ENCODE measurements around the gene CDH4. TPM values are rescaled to one million over a fixed set of nuclear protein-coding genes. Genes with fewer than 3 reads are reported as not detected.

The CDH4 gene
- total and polyA plus RNA-seq, 2 of the 8 experiments (the other 6 are each of a cell fraction or from before 2014, with no cell fraction given), result 4.3 to 7.9 TPM

DNA sequence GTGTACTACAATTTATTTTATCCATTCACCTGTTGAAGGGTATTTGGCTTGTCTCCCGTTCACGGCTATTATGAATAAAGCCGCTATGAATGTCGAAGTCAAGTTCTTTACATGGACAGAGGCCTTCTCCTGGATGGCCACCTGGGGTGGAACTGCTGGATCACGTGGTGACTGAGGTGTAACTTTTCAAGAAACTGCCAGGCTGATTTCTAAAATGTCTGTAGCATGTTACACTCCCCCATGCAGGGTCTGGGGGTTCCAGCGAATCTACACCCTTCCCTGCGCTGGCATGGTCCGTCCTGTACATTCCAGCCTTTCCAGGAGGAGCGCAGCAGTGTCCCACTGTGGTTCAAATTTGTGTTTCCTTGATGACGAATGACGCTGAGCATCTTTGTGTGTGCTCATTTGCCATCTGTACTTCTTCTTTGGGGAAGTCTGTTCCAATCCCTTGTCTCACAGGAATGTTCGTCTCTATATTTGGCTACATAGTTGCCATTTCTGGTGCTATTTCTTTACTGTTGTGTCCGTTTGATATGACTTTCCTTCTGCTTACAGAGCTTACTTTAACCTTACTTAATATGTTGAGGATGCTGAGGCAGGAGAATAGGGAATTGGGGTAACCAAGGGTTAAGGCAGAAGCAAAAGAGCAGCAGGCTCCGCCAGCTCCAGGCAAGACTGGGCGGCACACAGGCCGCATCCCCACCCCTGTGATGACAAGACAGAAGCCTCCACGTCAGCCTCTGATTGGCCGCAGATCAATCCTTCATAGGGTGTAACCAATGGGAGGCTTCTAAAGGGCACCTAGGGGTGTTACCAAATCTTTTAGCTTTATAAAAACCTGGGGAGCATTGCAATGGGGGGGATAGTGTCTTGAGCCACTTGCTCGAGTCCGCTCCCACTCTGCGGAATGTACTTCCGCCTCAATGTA lies 707.0 kb downstream of the CDH4 start (continued):
- TF ChIP-seq BACH1 (IDR thresholded peaks at IDR 0.05; ENCODE audit: low read length) (no peak), EGR1 (IDR thresholded peaks at IDR 0.05; ENCODE audit: borderline replicate concordance, low read depth, low read length) (no peak), CEBPB (IDR thresholded peaks at IDR 0.05; ENCODE audit: low read depth, low read length) (no peak), POU5F1 (IDR thresholded peaks at IDR 0.05; ENCODE audit: low read depth, low read length) (no peak), JUND (IDR thresholded peaks at IDR 0.05; ENCODE audit: low read length) (no peak), ZNF274 (IDR thresholded peaks at IDR 0.05; ENCODE audit: borderline replicate concordance, extremely low read depth, low read length) (no peak), RNF2 (IDR thresholded peaks at IDR 0.05; ENCODE audit: borderline replicate concordance, low read depth, low read length, missing control alignments, poor library complexity, severe bottlenecking) (no peak), CBX5 (IDR thresholded peaks at IDR 0.05; ENCODE audit: low read depth, low read length) (no peak), SP1 (IDR thresholded peaks at IDR 0.05; ENCODE audit: low read depth, low read length) (peak; percentile 95), RXRA (IDR thresholded peaks at IDR 0.05; ENCODE audit: insufficient read depth, low read depth, low read length) (no peak), CTBP2 (IDR thresholded peaks at IDR 0.05; ENCODE audit: borderline replicate concordance, insufficient read depth, insufficient read length, low read length) (no peak), CHD2 (IDR thresholded peaks at IDR 0.05; ENCODE audit: low read length) (peak; percentile 74), SP2 (IDR thresholded peaks at IDR 0.05; ENCODE audit: low read length) (peak; percentile 39; the same call in 1 of the 2 replicates), NANOG (IDR thresholded peaks at IDR 0.05; ENCODE audit: insufficient read depth, low read depth, low read length, poor library complexity, severe bottlenecking) (no peak)
- TF ChIP-seq, protein P1, sequence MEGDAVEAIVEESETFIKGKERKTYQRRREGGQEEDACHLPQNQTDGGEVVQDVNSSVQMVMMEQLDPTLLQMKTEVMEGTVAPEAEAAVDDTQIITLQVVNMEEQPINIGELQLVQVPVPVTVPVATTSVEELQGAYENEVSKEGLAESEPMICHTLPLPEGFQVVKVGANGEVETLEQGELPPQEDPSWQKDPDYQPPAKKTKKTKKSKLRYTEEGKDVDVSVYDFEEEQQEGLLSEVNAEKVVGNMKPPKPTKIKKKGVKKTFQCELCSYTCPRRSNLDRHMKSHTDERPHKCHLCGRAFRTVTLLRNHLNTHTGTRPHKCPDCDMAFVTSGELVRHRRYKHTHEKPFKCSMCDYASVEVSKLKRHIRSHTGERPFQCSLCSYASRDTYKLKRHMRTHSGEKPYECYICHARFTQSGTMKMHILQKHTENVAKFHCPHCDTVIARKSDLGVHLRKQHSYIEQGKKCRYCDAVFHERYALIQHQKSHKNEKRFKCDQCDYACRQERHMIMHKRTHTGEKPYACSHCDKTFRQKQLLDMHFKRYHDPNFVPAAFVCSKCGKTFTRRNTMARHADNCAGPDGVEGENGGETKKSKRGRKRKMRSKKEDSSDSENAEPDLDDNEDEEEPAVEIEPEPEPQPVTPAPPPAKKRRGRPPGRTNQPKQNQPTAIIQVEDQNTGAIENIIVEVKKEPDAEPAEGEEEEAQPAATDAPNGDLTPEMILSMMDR (IDR thresholded peaks at IDR 0.05; ENCODE audit: control extremely low read depth in 1 of 3, insufficient read depth in 1 of 3, low read depth in 1 of 3, low read length in 3 of 3), result no peak

Measured in H1 (cell line).